NCI-H1417 (cell line): ENCODE measurements around the gene LRRC17.

Source experiments
- DNase-seq, 3 experiments: peaks; one replicate each; lab custom pipeline; 2025; lab: John Stamatoyannopoulos, UW

Gene LRRC17

DNA sequence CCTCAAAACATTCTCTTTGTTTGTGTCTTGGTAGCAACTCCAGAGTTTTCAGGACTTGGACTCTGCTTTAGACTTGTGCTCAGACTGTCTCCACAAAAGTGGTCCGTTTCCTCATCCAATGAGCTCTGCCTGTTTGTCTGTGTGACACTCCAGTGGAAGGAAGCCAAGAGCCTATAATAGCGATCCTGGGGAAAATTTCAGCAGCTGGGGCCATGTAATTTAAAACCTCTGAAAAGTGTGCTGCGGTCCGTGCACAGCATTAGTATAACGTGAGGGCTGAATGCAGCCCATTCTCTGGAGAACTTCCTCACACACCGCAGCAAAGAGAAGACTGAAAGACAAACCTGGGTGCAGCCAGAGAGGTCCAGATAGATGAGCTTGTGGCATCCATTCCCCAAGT, at the start of gene LRRC17:
TSS of gene LRRC17 (plus strand) at position 259 of the 400 bp plus-strand sequence. CDS start 20,914 bp downstream, outside the sequence.
- DNase-seq = peak in 2 of 3 experiments; percentile 55 to 72

- DNase-seq = no peak
These were observed 47.8 kb upstream of the LRRC17 start for GRCh38 chr7:102864958-102865357.

DNA sequence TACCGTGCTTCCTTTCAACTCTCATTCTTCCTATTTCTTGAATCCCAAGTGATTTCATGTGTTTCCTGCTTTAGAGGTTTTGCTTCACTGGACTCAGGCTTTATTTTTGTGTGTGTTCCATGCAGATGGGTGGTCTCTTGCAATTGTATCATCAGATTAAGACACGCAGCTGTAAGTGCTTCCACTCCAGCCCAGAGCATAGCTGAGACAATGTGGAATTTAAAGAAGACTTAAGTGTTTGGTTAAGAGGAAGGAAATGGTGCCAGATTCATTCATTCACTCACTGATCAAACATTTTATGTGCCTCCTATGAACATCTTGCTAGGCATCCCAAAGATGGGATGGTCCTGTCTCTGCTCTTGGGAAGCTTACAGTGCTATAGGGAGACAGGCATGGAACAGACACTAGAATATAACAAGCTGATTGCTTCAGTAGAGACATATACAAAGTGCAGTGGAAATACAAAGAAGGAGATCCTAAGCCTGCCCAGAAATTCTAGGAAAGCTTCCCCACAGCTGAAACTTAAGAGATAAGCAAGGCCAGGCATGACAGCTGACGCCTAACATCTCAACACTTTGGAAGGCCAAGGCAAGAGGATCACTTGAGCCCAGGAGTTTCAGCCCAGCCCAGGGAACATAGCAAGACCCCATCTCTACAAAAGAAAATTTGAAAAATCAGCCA, 46.1 kb upstream of the LRRC17 start:
- no peak for DNase-seq

DNA sequence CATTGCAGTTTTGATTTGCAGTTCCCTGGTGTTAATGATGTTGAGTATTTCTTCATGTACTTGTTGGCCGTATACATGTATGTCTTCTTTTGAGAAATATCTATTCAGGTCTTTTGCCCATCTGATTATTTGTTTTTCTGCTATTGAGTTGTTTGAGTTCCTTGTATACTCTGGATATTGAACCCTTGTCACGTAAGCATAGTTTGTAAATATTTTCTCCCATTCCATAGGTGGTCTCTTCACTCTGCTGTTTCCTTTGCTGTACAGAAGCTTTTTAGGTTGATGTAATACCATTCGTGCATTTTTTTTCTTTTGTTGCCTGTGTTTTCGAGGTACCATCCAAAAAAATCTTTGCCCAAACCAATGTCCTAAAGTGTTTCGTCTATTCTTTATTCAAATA, 43.6 kb upstream of the LRRC17 start:
- no peak for DNase-seq

DNA sequence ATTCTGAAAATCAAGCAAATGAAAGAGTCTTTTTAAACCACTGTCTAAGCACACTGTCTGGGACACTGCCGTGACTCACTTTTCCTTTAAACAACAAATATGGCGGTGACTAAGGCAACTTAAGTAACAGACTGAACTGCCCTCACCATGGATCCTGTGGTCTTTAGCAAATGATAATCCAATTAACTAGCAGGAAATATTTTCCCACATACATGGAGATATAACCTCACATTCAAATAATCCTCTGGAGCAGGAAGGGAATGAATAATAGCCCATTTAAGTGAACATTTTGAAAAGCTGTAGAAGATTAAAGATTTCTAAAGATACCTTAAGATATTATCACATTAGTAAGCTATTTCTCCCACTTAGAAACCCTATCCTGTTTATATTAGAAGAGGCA, 40.3 kb upstream of the LRRC17 start:
- DNase-seq = no peak

DNA sequence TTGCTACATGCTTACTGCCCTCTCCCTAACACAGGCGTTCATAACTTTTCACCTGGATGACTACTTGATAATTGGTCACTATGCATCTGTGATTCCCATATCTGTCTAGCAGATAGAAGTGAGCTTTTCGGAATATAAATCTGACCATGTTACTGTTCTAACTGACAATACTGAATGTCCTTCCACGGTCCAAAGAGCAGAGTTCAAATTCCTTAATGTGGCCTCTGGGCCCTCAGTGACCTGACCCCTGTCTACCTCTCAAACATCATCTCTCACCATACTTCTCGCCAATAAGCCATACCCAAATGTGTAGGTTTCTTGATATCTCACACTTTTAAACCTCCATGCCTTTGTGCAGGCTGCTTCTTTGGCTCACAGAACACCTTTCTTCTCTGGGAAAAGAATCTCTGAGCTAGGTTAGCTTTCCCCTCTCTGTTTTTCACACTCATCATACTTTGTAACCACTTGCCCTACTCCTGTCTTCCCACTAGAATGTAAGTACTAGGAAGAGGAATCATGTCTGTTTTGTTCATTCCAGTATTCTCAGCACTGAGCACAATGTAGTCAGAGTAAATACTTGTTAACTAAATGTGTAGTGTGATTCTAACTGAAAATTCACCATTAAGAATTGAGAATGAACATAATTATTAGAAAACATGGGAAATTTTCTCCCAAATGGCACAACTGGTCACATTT, 39.2 kb upstream of the LRRC17 start:
- no peak for DNase-seq

DNA sequence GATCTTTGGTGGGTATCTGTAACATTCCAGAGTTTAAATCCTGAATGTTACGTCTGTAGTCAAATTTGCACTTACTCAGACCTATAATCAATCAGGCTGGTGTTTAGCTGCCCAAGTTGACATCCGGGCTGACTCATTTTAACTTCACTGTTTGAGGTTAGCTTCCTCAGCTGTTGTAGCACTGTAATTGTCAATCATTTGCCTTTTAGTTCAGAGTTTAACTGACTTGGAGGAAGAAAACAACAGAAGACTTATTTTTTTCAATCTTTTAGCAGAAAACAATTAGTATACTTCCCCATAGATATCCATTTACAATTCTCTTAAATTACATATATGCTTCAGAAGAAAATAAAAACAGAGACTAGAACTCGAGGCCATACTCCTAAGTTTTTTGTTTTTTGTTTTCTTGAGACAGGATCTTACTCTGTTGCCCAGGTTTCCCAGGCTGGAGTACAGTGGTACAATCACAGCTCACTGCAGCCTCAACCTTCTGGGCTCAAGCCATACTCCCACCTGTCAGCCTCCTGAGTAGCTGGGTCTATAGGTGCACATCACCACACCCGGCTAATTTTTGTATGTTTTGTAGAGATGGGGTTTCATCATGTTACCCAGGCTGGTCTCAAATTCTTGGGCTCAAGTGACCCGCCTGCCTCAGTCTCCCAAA, 38.5 kb upstream of the LRRC17 start:
- DNase-seq = no peak

DNA sequence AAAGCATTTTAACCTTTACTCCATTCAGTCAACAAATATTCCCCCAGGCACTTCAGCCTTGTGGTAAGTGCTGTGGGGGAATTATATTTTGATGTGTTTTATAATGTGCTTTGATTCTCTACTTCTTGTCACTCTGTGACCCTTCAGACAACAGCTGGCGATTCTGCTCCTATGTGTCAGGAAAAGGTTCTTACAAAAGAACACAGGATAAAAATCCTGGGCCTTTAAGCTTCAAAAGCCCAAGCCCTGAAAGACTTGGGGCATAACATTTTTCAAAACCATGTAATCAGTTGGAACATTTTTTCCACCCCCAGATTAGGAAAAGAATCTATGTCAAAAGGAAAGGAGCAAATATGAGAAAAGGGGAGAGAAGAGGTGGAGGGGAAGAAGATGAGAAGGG, 37.8 kb upstream of the LRRC17 start:
- DNase-seq = no peak

DNA sequence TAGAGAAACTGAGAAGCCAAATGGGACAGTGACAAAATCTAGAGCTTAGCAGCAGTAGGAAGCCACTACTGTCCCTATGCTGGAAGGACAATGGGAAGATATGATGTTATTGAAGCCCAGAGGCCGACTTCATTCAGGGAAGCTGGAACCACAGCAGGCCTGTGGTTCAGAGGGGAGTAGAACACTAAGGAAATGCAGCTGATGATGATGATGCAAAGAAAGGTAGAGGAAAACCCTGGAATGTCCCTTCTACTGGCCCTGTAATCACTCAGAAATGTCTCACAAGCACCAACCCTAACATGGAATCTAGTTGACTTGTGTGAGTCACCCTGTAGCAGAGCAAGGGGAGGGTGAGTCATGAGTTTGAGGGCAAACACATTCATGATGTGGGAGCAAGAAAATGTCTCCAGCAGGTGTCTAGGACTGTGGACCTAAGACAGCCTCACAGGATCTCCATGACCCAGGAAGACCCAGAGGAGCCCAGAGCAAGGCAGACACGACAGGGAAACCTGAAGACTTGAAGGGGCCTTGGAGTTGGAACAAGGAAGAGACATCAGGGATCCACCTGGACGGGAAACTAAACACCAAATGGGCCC, 37.0 kb upstream of the LRRC17 start:
- DNase-seq = no peak

DNA sequence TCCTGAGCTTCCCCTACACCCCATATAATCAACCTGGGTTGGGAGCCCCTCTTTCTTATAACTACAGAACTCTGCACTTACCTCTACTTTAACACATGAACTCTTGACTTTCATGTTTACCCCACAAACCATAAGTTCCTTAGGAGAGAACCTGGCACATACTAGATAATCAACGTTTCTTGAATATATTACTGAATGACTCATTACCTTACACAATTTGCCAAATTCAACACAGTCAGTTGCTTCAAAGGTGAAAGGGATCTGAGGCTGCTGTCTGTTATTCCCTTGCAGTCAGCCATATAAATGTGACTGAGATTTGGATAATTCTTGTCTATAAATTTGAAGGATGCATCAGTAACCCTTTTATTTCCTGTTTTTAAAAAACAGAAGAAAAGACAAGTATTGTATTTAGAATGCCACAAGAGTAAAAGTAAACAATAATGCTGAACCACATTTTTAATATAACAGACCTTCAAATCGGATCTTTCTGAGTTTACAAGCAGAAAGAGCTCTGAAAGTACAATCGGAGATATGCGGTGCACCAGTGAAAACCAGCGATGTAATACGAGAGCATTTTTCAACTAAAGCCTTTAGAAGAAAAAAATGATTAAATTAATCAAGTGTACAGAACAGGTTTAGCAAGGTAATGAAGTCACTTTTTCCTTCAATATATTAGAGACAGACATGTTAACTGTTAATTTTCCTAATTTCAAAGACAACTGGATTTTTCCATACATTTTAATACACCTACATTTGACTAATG, 29.5 kb upstream of the LRRC17 start:
- DNase-seq = no peak

DNA sequence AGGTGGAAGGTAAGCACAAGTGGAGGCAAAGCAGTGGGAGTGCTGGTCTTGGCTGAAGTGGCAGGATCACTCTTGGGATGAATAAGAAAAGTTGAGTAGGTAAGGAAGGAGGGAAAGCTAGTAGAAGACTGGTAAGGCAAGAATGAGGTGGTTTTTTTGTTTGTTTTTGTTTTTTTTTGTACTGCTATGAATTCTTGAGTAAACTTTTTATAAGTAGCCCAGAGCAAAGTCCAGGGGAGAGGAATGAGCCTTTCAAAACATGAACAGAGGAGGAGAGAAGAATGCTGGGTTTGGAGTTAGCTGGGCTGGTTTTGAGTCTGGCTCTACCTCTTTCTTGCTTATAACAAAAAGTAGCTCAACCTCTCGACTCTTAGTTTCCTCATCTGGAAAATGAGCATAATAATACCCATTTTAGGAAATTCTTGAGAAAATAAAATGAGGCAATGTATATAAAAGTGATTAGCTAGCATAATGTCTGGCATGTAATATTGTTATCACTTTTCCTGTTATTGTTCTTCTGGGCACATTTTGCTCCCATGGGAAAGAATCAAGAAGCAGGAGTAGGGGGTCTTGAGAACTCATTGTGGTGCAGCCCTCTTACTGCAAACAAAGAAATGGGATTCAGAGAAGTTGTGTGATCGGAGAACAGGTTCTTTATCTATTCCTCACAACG, 24.1 kb upstream of the LRRC17 start:
- no peak for DNase-seq

DNA sequence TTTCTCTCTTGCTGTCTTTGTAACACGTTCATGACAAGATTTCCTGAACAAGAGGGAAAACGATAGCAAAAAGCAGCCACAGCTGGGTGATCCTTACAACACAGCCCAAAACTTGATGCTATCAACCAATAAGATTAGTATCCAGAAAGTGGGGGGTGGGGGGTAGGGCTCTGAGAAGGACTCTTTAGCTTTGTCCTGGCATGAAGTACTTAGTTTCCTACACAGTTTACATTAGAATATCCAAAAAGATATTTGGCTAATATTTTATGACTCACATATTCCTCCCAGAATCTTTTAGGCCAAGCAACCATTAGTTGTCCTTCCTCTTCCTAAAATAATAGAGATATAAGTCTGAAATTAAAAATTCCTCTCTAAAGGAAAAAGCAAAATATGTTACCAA, 22.9 kb upstream of the LRRC17 start:
- DNase-seq = no peak

- DNase-seq = no peak
These were observed 22.4 kb upstream of the LRRC17 start for GRCh38 chr7:102890292-102890970.

- DNase-seq = no peak
These were observed 21.7 kb upstream of the LRRC17 start for GRCh38 chr7:102890971-102891692.

DNA sequence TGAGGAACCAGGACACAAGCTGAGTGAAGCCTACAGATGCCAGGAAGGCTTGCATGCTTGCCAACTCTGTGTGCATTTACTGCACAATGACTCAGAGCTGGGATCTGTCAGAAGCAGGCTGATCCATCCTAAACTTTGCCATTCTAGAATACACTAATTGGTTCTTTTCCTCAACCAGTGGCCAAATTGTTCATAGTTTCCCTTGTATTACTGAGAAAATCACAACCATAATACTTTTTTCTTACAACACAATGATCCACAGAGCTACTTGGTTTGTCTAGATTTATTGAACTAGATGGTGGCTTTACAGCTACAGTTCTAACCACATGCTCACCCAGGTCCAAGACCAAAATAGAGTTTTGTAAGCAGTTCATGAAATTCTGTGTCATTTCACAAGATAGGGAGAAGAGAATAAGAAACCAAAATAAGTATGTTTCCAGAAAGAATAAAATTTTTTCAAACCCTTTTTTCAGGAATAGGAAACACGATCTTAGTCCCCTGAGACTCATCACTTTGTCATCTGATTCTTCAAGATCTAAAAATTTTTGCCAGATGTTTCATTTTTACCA, 21.0 kb upstream of the LRRC17 start:
- DNase-seq = no peak

GRCh38 chr7:102892631-102893278, 20.0 kb upstream of the LRRC17 start:
- DNase-seq = no peak

GRCh38 chr7:102895602-102896001, 17.2 kb upstream of the LRRC17 start:
- no peak for DNase-seq

- DNase-seq = no peak
These were observed 16.2 kb upstream of the LRRC17 start for GRCh38 chr7:102896585-102896984.

DNA sequence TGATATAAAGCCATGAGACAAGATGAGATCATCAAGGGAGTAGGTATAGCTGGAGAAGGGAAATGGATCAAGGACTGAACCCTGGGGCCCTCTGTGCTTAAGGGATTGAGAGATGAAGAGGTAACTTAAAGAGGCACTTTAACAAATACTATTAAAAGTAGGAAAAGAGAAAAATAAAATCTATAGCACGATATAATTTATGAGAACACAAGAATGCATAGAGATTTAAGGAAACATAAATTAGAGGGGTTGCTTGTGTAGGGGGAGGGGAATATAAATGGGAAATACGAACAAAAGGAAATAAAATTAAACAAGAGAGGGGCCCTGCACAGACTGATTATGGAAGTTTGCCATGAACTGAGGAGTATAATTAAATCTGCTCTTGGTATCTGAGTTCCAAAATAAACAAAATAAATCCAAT, 15.6 kb upstream of the LRRC17 start:
- peak in 1 of 3 experiments; percentile 51 for DNase-seq
